Cardiac fibroblast (primary cell): ENCODE results near the gene TEDC2.
A peak's percentile ranks its signal among the peaks of the same experiment; 100 is the strongest.

Experiments used
- DNase-seq, 2 donors: peaks; one replicate each; pipeline versions ENCODE4 v3.0.0 to v3.0.0-alpha.2; 2010; ENCODE audit warnings: low read depth in 2 of 2
- H3K4me3 ChIP-seq, 2 donors: replicated peaks in 1 of 2; 1 replicate in 1 of 2; 2 replicates in 1 of 2; pipeline ENCODE4 v1.5.1; 2011; ENCODE audit warnings: low read depth in 2 of 2, low read length in 2 of 2, mild to moderate bottlenecking in 2 of 2, moderate library complexity in 1 of 2
- TF ChIP-seq, protein P1 (sequence below): IDR thresholded peaks from one replicate; pipeline ENCODE4 v1.5.1; 2011; ENCODE audit warnings: low read depth, mild to moderate bottlenecking, low read length, inconsistent platforms

The TEDC2 gene, protein sequence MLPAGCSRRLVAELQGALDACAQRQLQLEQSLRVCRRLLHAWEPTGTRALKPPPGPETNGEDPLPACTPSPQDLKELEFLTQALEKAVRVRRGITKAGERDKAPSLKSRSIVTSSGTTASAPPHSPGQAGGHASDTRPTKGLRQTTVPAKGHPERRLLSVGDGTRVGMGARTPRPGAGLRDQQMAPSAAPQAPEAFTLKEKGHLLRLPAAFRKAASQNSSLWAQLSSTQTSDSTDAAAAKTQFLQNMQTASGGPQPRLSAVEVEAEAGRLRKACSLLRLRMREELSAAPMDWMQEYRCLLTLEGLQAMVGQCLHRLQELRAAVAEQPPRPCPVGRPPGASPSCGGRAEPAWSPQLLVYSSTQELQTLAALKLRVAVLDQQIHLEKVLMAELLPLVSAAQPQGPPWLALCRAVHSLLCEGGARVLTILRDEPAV

DNA sequence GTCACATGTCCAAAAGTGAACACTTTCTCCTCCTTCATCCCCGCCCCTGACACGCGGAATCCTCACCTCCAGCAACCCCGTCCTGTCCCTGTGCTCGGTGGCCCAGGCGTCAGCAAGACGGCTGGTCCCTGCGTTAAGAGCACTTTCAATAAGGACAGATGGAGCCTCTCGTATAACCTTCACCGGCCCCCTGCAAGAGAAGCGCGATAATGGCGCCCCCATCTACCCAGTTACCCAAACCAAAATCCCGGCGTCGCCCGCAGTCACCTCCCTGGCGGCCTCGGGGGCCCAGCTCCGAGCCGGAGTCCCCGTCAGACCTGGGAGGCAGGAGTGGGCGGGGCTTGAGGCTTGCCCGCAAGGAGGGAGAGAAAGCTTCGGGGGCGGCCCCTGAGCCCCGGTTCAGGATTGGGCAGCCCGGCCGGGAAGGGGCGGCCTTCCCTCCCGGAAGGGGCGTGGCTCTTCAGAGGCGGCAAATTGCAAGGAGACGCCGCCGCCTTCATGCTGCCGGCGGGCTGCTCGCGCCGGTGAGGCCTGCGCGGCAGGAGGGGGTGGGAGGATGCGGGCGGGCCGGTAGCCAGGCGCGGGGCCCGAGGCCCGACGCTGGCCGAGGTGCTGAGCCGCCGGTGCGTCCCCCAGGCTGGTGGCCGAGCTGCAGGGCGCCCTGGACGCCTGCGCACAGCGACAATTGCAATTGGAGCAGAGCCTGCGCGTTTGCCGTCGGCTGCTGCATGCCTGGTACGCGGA is at the start of gene TEDC2:
Gene TEDC2, plus strand, starts transcription at position 463 of the 744 bp plus-strand sequence. Its CDS starts 36 bp downstream, at position 499.
- peak within 1 kb of the TSS; percentile 61 to 62 for H3K4me3 ChIP-seq
- peak; percentile 91 to 94 for DNase-seq
- TF ChIP-seq, protein P1, sequence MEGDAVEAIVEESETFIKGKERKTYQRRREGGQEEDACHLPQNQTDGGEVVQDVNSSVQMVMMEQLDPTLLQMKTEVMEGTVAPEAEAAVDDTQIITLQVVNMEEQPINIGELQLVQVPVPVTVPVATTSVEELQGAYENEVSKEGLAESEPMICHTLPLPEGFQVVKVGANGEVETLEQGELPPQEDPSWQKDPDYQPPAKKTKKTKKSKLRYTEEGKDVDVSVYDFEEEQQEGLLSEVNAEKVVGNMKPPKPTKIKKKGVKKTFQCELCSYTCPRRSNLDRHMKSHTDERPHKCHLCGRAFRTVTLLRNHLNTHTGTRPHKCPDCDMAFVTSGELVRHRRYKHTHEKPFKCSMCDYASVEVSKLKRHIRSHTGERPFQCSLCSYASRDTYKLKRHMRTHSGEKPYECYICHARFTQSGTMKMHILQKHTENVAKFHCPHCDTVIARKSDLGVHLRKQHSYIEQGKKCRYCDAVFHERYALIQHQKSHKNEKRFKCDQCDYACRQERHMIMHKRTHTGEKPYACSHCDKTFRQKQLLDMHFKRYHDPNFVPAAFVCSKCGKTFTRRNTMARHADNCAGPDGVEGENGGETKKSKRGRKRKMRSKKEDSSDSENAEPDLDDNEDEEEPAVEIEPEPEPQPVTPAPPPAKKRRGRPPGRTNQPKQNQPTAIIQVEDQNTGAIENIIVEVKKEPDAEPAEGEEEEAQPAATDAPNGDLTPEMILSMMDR, result no peak

DNA sequence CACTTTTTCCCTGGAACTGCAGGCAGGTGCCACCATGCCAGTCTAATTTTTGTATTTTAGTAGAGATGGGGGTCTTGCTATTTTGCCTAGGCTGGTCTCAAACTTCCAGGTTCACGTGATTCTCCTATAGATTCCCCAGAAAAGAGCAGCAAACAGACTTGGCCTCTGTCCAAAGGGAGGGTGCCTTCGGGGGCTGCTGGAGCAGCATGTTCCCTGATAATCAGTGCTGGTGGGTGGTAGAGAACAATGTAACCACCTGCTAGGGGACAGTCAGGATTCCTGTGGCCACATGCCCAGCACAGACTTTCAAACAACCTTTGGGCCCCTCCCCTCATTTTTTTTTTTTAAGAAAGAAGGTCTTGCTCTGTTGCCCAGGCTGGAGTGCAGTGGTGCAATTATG is 44.8 kb upstream of the TEDC2 start:
- TF ChIP-seq, protein P1, result no peak
- no peak for DNase-seq
- H3K4me3 ChIP-seq, result no peak overlapping the region

DNA sequence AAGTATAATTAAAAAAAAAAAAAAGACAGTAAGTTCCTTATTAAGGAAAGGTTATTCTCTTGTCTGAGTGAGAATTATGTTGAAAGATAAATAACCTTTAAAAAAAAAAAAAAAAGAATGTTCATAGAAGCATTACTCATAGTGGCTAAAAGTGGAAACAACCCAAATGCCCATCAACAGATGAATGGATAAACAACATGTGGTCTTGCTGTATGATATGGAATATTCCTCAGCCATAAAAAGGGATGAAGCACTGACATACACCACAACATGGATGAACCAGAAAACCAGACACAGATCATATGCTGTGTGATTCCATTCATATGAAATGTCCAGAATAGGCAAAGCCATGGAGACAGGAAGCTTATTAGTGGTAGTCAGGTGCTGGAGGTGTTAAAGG is 39.9 kb upstream of the TEDC2 start:
- H3K4me3 ChIP-seq, result no peak overlapping the region
- TF ChIP-seq, protein P1, result no peak
- peak; percentile 13 to 36 for DNase-seq

DNA sequence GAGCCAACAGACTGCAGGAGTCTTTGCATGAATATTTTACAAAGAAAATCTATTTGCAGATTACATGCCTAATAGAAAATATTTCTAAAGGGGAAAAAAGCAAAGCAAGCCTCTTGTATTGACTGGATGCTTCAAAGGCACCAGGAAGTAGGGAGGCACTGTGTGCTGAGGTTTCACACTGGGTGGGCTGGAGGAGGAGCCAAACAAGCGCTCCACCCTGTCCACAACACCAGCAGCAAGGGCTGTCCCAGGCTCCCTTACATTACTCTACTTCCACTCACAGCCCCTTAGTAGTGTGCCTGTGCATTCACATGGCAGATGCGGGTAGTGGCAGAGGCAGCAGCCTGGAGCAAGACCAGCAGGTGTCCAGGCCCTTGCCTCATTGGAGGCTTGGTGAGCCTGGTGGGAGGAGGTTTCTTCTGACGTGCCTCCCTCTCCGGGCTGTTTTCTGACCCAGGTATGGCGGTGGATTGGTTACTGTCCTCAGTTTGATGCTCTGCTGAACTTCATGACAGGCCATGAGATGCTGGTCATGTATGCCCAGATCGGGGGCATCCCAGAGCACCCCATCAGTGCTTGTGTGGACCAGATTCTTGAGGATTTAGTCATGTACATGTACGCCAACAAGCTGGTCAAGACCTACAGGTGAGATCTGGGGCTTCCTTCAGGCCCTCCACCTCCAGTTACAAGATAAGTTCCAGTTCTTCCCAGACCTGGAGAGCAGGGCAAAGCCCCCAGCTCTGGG is 37.6 kb upstream of the TEDC2 start:
- TF ChIP-seq, protein P1, result no peak
- DNase-seq, result no peak
- H3K4me3 ChIP-seq, result no peak overlapping the region

DNA sequence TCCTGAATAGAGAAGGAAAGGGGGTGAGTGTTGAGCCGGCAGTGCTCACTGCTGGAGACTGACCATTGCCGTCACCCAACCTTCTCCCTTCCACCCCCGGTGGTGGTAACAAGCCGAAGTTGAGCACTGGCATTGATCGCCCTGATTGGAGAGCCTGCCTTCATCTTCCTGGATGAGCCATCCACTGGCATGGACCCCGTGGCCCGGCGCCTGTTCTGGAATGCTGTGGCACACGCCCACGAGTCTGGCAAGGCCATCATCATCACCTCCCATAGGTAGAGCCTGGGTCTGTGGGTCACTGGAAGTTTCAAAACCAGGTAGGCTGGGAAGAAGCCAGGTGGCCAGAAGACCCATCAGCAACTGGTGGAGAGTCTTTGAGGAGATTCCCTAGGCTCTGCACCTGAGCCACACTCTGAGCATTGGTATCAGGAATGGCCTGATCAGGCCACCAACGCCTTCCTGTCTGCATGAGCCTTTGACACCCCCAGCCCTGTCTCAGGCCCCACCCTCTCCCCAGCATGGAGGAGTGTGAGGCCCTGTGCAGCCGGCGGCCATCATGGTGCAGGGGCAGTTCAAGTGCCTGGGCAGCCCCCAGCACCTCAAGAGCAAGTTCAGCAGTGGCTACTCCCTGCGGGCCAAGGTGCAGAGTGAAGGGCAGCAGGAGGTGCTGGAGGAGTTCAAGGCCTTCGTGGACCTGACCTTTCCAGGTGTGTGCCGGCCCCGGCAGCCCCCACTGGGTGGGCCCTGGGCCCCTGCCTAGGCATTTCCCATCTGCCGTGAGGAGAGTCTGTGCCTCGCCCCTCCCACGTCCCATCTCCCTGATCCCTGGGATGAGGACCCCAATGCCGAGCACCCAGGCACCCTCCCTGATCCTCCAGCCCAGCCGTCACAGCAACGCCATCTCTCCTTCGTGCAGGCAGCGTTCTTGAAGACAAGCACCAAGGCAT is 35.6 kb upstream of the TEDC2 start:
- TF ChIP-seq, protein P1, result no peak
- no peak overlapping the region for H3K4me3 ChIP-seq
- no peak for DNase-seq
